Activated CD4-positive, alpha-beta T cell treated with anti-CD3 and anti-CD28 coated beads, Interleukin-2, amount 10 ng/mL, durations not matched to agents 7 days and 5 days (primary cell): ENCODE data around the gene TRERF1. TPM values are rescaled to one million over a fixed set of nuclear protein-coding genes. Genes with fewer than 3 reads are reported as not detected.

Experiments
- CTCF ChIA-PET: fragments of 350-600 bp; sonication (Branson Sonifier 250); formaldehyde crosslinking; loops from one replicate; lab custom pipeline; 2021; ENCODE audit warnings: antibody characterized with exemption; lab: Charles Lee
- POLR2A ChIA-PET: fragments of 350-600 bp; sonication (Branson Sonifier 250); formaldehyde crosslinking; loops from one replicate; lab custom pipeline; 2021; ENCODE audit warnings: antibody characterized with exemption; lab: Charles Lee
- DNase-seq: peaks from one replicate; pipeline ENCODE4 v3.0.0-alpha.2; 2020
- H3K27ac Mint-ChIP-seq: one replicate; pipeline ENCODE4 v1.8.0; 2021; ENCODE audit warnings: mild to moderate bottlenecking, moderate library complexity, mixed read lengths
- H3K27me3 Mint-ChIP-seq: one replicate; pipeline ENCODE4 v1.8.0; 2021; ENCODE audit warnings: mixed read lengths
- H3K36me3 Mint-ChIP-seq: one replicate; pipeline ENCODE4 v1.8.0; 2021; ENCODE audit warnings: low read depth, mixed read lengths
- H3K4me1 Mint-ChIP-seq: one replicate; pipeline ENCODE4 v1.8.0; 2021; ENCODE audit warnings: mixed read lengths
- H3K4me3 Mint-ChIP-seq: one replicate; pipeline ENCODE4 v1.8.0; 2021; ENCODE audit warnings: mild to moderate bottlenecking, moderate library complexity, mixed read lengths
- H3K9me3 Mint-ChIP-seq: one replicate; pipeline ENCODE4 v1.8.0; 2021; ENCODE audit warnings: mixed read lengths
- total RNA-seq, 2 experiments: library from RNA; stranded (reverse); gene quantifications; one replicate each; pipeline ENCODE4 v1.2.3, GENCODE V29; 2021

The TRERF1 gene
- total RNA-seq, 2 experiments from 2014 or later, result 18.6 to 20.3 TPM

DNA sequence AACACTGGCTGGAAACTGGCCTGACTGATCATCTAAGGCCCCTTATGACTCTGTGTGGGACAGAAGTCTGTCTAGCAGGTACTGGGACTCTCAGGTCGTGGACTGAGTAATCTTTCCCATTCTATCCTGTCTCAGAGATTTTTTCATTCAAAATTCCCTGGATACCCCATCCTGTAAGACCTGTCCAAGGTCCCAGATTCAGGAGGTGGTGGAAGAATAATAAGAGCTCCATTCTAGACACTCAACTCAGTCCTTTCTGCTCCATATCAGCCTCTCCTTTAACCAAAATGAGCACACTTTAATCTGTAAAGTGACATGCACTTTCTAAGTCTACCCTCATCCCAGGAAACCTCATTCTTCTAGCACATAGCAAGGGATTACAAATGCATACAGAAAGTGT lies 151.5 kb downstream of the TRERF1 start:
- H3K9me3 Mint-ChIP-seq, result peaks cover 2% of the 10 kb centered on the region
- POLR2A ChIA-PET, result no interaction called here
- no peaks in the 10 kb centered on the region for H3K27me3 Mint-ChIP-seq
- DNase-seq, result no peak
- no peak overlapping the region for H3K27ac Mint-ChIP-seq
- H3K4me3 Mint-ChIP-seq, result no peak overlapping the region
- H3K4me1 Mint-ChIP-seq, result peaks cover 13% of the 10 kb centered on the region
- peaks cover 32% of the 10 kb centered on the region for H3K36me3 Mint-ChIP-seq
- CTCF ChIA-PET, result interaction anchor here (1.8 kb wide), 1 partner anchor 120 kb away, joined by 5 read pairs; no protein-coding TSS in a partner anchor

DNA sequence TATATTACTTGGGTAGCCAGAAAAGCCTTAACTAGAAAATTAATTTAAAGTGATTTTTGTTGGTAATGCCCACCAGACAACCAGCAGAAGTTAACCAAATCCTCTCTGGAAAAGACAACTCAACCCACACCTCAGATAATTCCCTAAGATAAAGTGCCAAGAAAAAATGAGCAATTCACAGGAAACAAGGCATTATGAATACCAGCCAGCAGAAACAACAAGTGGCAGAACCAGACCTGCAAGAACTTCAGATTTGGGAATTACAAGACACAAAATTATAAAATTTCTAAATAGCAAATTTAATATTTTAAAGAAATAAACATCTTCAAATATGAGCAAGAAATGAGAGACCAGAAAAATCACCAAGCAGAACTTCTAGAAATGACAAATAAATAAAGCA lies 154.1 kb downstream of the TRERF1 start:
- Mint-ChIP-seq H3K9me3 (peaks cover 5% of the 10 kb centered on the region), H3K4me3 (no peak overlapping the region), H3K27ac (no peak overlapping the region), H3K27me3 (no peaks in the 10 kb centered on the region), H3K36me3 (peaks cover 43% of the 10 kb centered on the region), H3K4me1 (peaks cover 34% of the 10 kb centered on the region)
- ChIA-PET POLR2A (no interaction called here), CTCF (no interaction called here)
- no peak for DNase-seq

DNA sequence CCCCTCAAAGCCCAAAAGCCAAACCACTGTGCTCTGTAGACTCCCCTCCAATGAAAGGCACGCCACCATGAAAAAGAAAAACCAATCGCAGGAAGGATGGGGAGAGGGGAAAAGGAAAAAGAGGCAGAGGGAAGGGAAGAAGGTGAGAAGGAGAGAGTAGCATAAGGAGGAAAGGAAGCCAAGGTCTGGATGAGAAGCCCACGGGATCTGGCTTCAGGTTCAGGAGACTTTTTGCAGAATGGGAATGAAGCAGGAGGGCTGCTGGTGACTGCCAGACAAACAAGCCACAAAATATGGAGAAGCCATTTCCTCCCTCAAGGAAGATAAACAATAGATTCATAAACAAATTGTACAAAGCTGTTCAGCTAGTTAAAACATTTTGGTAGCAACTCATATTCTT lies 155.1 kb downstream of the TRERF1 start:
- peaks cover 5% of the 10 kb centered on the region for H3K9me3 Mint-ChIP-seq
- H3K4me3 Mint-ChIP-seq, result no peak overlapping the region
- H3K27me3 Mint-ChIP-seq, result no peaks in the 10 kb centered on the region
- peaks cover 48% of the 10 kb centered on the region for H3K36me3 Mint-ChIP-seq
- no peak for DNase-seq
- H3K27ac Mint-ChIP-seq, result no peak overlapping the region
- ChIA-PET CTCF (interaction anchor here (0.5 to 1.3 kb wide), 3 partner anchors 20 to 771 kb away, joined by 3 to 5 read pairs (median 3); no protein-coding TSS in a partner anchor), POLR2A (interaction anchor here (0.6 kb wide), 1 partner anchor 53 kb away, joined by 6 read pairs; no protein-coding TSS in a partner anchor)
- H3K4me1 Mint-ChIP-seq, result peaks cover 44% of the 10 kb centered on the region

DNA sequence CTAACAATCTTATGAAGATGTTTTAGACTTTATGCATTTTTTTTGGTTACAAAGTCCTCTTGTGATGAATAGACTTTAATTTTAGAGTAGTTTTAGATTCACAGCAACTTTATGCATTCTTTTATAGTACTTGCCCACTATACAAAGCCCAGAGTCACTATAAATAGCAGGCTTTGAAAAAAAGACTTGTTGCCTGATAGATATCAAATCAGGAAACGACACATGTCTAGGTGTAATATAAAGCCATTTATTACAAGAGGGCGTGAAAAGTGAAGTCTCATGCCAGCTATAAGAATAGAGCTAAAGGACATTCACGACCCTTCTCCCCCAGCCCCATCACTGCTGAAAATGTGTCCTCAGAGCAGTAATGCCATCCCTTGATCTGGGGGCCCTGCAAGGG lies 156.0 kb downstream of the TRERF1 start:
- Mint-ChIP-seq H3K4me1 (peaks cover 45% of the 10 kb centered on the region), H3K9me3 (peaks cover 5% of the 10 kb centered on the region), H3K4me3 (no peak overlapping the region), H3K27ac (no peak overlapping the region), H3K36me3 (peaks cover 46% of the 10 kb centered on the region), H3K27me3 (no peaks in the 10 kb centered on the region)
- ChIA-PET CTCF (interaction anchor here (0.5 to 1.1 kb wide), 2 partner anchors 9 to 204 kb away, joined by 3 read pairs; no protein-coding TSS in a partner anchor), POLR2A (no interaction called here)
- no peak for DNase-seq

DNA sequence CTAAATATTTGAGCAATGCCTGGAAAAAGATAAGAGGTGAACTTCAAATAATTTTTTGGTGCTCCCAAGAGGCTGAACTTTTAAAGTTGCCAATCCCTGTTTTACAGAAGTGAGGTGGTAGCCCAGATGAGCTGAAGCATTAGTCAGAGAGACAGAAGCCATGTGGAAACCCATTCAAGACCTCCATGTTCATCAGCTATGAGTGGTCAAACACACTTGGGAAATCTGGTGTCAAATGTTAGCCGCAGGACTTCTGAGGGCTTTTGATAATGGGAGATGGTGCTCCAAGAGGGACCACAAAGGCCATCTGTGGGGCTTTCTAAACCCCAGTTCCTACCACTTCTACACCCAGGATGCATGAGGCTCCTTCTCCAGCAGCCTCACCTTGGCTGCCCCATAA lies 156.5 kb downstream of the TRERF1 start:
- Mint-ChIP-seq H3K36me3 (peaks cover 43% of the 10 kb centered on the region), H3K27ac (no peak overlapping the region), H3K27me3 (no peaks in the 10 kb centered on the region), H3K4me1 (peaks cover 46% of the 10 kb centered on the region), H3K4me3 (no peak overlapping the region), H3K9me3 (peaks cover 5% of the 10 kb centered on the region)
- ChIA-PET CTCF (interaction anchor here (1.1 kb wide), 2 partner anchors 10 to 58 kb away, joined by 3 read pairs; no protein-coding TSS in a partner anchor), POLR2A (no interaction called here)
- no peak for DNase-seq

DNA sequence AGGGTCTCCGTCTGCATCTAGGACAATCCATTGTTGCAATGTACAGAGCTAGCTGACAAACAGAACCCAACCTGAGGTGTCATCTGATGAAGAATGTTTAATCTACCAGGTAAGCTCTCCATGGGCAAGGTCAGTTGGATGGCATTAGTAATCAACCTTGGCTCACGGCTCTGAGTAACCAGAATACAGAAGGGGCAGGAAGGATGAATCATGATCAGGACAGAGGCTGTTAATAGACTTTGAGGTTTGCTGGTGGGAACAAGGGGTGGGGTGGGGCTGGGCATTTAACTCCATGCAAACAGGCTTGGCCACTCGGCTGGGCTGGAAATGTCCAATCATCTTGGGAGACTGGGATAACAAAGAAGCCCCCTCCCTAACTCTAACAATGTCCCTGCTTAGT lies 157.0 kb downstream of the TRERF1 start:
- H3K9me3 Mint-ChIP-seq, result peaks cover 5% of the 10 kb centered on the region
- no peaks in the 10 kb centered on the region for H3K27me3 Mint-ChIP-seq
- no peak for DNase-seq
- H3K27ac Mint-ChIP-seq, result no peak overlapping the region
- CTCF ChIA-PET, result interaction anchor here (1.1 kb wide), 1 partner anchor 58 kb away, joined by 3 read pairs; no protein-coding TSS in a partner anchor
- POLR2A ChIA-PET, result no interaction called here
- H3K4me3 Mint-ChIP-seq, result no peak overlapping the region
- H3K4me1 Mint-ChIP-seq, result peaks cover 48% of the 10 kb centered on the region
- H3K36me3 Mint-ChIP-seq, result peaks cover 45% of the 10 kb centered on the region

DNA sequence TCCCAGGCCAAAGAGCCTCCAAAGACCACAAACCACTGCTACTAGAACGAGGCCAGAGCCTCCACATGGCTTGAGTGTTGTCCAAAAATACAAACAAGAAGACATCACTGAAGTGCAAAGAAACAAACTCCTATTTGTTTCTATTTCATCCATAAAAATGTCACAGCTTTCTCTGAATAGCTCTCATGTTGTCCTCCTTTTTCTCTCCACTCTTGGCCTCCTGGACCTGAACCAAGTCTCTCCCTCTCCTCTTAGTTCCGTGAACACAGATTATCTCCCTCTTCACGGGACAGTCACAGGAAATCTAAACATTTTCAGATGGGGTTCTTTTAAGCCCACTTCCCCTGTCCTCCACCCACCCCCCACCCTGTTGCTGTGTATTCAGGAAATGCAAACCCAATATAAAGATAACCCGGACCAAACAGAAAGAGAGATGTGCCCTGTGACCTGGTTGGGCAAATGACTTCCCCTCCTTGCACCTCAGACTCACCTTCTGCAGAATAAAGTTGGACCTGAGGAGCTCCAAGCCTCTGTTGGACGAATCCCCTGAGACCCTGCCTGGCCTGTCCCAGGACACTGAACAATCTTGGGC lies 158.2 kb downstream of the TRERF1 start:
- Mint-ChIP-seq H3K27ac (peak overlapping the region; percentile 88), H3K9me3 (peaks cover 5% of the 10 kb centered on the region), H3K4me1 (peaks cover 55% of the 10 kb centered on the region), H3K4me3 (peak overlapping the region; percentile 47), H3K36me3 (peaks cover 47% of the 10 kb centered on the region), H3K27me3 (no peaks in the 10 kb centered on the region)
- CTCF ChIA-PET, result interaction anchor here (0.6 to 1.5 kb wide), 3 partner anchors 11 to 112 kb away, joined by 3 to 4 read pairs (median 4); no protein-coding TSS in a partner anchor
- no peak for DNase-seq
- POLR2A ChIA-PET, result no interaction called here

DNA sequence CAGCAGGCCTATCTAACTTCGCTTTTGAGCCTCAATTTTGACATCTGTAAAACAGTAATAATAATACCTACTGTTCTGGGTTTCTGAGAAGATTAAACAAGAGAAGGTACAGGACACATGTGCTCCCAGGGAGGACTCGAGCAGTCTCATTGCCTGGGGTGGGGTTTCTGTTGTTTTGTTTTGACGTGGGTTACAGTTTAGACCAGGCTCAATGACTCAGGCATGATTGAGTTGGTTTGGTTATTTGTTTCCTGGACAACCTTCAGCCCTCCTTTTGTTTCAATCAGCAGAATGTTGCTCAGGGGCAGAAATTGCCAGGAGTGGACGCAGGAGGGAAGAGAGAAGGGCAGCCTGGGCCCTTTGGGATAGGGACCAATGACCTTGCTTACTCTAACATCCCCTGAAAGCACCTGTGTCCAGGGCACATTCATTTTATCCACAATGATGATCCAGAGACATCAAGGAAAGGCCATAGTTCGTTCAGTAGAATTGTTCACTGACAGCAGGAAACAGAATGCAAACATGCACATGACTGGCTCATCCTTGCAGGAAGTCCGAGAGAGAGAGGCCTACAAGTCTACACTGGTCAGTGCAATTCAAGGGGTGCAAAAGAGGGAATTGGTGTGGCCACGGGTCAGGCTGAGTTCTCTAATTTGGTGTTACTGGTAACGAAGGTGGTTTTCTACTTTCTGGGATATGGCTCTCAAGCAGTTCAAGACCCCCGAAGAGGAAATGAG lies 159.6 kb downstream of the TRERF1 start:
- peak overlapping the region; percentile 72 for H3K27ac Mint-ChIP-seq
- CTCF ChIA-PET, result interaction anchor here (0.5 to 1.0 kb wide), 2 partner anchors 255 to 460 kb away, joined by 3 to 4 read pairs; no protein-coding TSS in a partner anchor
- POLR2A ChIA-PET, result no interaction called here
- DNase-seq, result no peak
- peaks cover 9% of the 10 kb centered on the region for H3K9me3 Mint-ChIP-seq
- no peak overlapping the region for H3K4me3 Mint-ChIP-seq
- H3K36me3 Mint-ChIP-seq, result peaks cover 48% of the 10 kb centered on the region
- no peaks in the 10 kb centered on the region for H3K27me3 Mint-ChIP-seq
- peaks cover 59% of the 10 kb centered on the region for H3K4me1 Mint-ChIP-seq

DNA sequence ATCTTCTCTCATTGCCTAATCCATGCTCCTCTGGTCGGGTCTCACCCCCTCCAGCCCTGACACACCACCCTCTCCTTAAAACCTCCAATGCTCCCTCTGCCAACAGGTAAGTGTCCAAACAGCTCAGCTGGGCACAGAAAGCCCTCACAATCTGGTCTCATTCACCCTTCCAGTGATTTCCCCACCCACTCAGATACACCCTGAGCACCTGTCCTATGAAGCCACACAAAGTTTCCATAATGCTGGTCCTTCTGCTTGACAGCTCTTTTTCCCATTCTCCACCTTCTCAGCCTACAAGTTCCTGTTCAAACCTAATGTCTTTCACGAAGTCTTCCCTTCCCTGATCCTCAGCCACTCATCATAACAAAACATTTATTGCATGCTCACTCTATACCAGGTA lies 164.0 kb downstream of the TRERF1 start:
- POLR2A ChIA-PET, result no interaction called here
- no peak for DNase-seq
- CTCF ChIA-PET, result interaction anchor here (0.9 kb wide), 1 partner anchor 260 kb away, joined by 3 read pairs; no protein-coding TSS in a partner anchor
- H3K27ac Mint-ChIP-seq, result no peak overlapping the region
- H3K36me3 Mint-ChIP-seq, result peaks cover 27% of the 10 kb centered on the region
- no peaks in the 10 kb centered on the region for H3K27me3 Mint-ChIP-seq
- H3K9me3 Mint-ChIP-seq, result peaks cover 4% of the 10 kb centered on the region
- peaks cover 25% of the 10 kb centered on the region for H3K4me1 Mint-ChIP-seq
- no peak overlapping the region for H3K4me3 Mint-ChIP-seq

DNA sequence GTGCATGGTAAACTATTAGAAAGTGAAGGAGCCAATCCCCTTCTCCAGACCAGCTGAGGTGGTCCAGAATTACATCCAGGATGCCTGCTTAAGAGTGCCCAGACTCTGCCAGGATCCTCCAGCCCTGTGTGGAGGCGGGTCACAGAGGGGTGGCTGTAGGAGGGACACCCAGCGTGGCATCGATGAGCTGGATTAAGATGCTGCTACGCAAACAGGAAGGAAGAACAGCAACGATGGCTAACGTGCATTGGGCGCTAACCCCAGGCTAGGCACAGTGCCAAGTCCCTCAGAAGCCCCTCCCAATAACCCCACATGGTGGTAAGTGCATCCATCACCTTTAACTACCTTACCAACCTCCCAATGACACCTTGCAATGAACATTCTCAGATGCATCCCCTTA lies 170.2 kb downstream of the TRERF1 start:
- Mint-ChIP-seq H3K4me1 (peaks cover 47% of the 10 kb centered on the region), H3K9me3 (no peaks in the 10 kb centered on the region), H3K27me3 (no peaks in the 10 kb centered on the region), H3K36me3 (peaks cover 7% of the 10 kb centered on the region), H3K4me3 (no peak overlapping the region), H3K27ac (peak overlapping the region; percentile 55)
- DNase-seq, result peak; percentile 27
- POLR2A ChIA-PET, result no interaction called here
- CTCF ChIA-PET, result interaction anchor here (0.7 to 1.9 kb wide), 2 partner anchors 10 to 583 kb away, joined by 3 to 5 read pairs; no protein-coding TSS in a partner anchor

DNA sequence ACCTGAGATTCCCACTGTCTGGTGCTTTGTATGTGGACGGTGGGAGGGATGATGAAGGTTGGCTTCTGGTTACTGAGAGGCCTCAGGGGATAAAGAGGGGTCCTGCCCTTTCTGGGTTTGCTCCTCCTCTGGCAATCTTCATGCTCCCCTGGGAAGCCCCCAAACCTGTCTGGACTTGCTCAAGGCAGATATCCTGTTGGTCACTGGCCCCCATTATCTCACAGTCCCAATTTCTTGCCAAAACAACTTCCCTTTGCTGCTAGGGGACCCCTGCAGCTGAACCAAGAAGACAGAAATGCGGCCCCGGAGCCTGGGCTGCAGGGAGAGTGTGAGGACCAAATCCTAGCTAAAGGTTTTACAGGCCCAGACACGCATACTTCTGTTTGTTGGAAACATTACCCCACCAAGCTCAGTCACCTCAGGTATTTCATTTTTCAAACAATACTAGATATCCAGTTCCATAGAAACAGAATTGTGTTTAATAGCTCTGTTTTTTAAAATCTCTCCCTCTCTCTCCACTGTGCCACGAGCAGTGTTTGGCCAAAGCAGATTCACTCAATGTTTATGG lies 170.7 kb downstream of the TRERF1 start:
- no peak for DNase-seq
- POLR2A ChIA-PET, result no interaction called here
- Mint-ChIP-seq H3K4me3 (no peak overlapping the region), H3K4me1 (peaks cover 47% of the 10 kb centered on the region), H3K27ac (peak overlapping the region; percentile 55), H3K9me3 (no peaks in the 10 kb centered on the region), H3K27me3 (no peaks in the 10 kb centered on the region), H3K36me3 (peaks cover 7% of the 10 kb centered on the region)
- CTCF ChIA-PET, result interaction anchor here (0.7 to 1.9 kb wide), 2 partner anchors 9 to 584 kb away, joined by 3 to 5 read pairs; no protein-coding TSS in a partner anchor

DNA sequence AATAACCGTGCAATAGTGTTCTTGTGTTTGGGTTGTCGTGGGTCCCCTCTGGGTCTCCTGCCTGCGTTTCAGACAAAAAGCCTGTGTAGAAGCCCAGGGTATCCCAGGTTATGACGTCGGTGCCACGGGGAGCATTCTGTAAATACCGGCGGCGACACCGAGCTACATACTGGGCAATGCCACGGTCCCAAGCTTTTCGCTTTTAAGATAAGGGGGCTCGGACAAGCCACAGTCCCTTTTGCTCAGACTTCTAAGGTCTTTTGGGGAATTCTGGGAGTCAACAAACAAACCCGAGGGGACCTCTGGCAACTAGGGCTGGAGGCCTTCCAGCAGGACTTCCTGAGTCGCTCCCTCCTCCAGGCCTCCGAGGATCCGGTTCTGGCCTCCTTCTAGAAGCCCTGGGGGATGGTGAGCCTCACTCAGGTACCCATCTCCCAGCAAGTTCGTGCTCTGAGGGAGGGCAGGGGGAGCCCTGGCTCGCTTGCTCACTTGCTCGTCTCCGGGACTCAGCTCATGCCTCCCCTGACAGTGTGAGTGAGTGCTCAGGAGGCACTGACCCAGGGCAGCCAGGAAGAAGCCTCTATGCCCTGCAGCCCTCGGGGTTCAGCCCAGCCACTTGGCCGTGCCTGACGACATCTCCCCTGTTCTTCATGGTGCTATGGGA lies 171.6 kb downstream of the TRERF1 start:
- ChIA-PET CTCF (interaction anchor here (1.1 to 1.9 kb wide), 4 partner anchors 8 to 268 kb away, joined by 4 to 6 read pairs (median 4); no protein-coding TSS in a partner anchor), POLR2A (no interaction called here)
- Mint-ChIP-seq H3K36me3 (peaks cover 7% of the 10 kb centered on the region), H3K4me1 (peaks cover 47% of the 10 kb centered on the region), H3K27ac (peak overlapping the region; percentile 71), H3K4me3 (no peak overlapping the region), H3K9me3 (no peaks in the 10 kb centered on the region), H3K27me3 (no peaks in the 10 kb centered on the region)
- DNase-seq, result no peak
